GM10248 (cell line): ENCODE measurements around the gene CIC.

ENCODE experiments used
- CTCF ChIA-PET: fragments of 300-600 bp; sonication (Branson Sonifier 250); formaldehyde crosslinking; extraction: SDS; loops from one replicate; lab custom pipeline; 2021; ENCODE audit warnings: antibody characterized with exemption; lab: Yijun Ruan, JAX
- POLR2A ChIA-PET: fragments of 350-650 bp; sonication (Branson Sonifier 250); formaldehyde crosslinking; extraction: SDS; loops from one replicate; lab custom pipeline; 2020; ENCODE audit warnings: antibody characterized with exemption; lab: Yijun Ruan, JAX
- DNase-seq: peaks from one replicate; pipeline ENCODE4 v3.0.0; 2012; ENCODE audit errors: extremely low spot score
- CTCF ChIP-seq: IDR thresholded peaks from 2 replicates; pipeline ENCODE4 v1.5.1; 2012; ENCODE audit warnings: mild to moderate bottlenecking, low read depth; ENCODE audit errors: extremely low read depth, missing control alignments, control extremely low read depth

CIC gene

GRCh38 chr19:42233106-42233505 is 35.9 kb upstream of the CIC start:
- ChIA-PET POLR2A (interaction anchor here (0.6 kb wide), 1 partner anchor 1487 kb away, joined by 3 read pairs; no protein-coding TSS in a partner anchor), CTCF (interaction anchor here (0.9 to 2.7 kb wide), 4 partner anchors 11 to 101 kb away, joined by 3 to 14 read pairs (median 3); partner anchors contain the start of gene POU2F2)
- TF ChIP-seq CTCF = no peak
- no peak for DNase-seq

GRCh38 chr19:42233678-42234292 is 35.3 kb upstream of the CIC start:
- CTCF ChIA-PET = interaction anchor here (0.7 to 3.5 kb wide), 8 partner anchors 8 to 125 kb away, joined by 3 to 14 read pairs (median 4); partner anchors contain the start of genes POU2F2 and ZNF526
- TF ChIP-seq CTCF = no peak
- POLR2A ChIA-PET = interaction anchor here (0.6 to 1.5 kb wide), 3 partner anchors 9 to 1486 kb away, joined by 3 to 5 read pairs (median 4); no protein-coding TSS in a partner anchor
- DNase-seq = no peak

GRCh38 chr19:42234364-42234763 is 34.7 kb upstream of the CIC start:
- CTCF ChIA-PET = interaction anchor here (0.7 to 3.5 kb wide), 6 partner anchors 9 to 126 kb away, joined by 3 to 14 read pairs (median 8); partner anchors contain the start of gene ZNF526
- POLR2A ChIA-PET = interaction anchor here (0.9 to 1.5 kb wide), 2 partner anchors 9 to 18 kb away, joined by 4 to 5 read pairs; no protein-coding TSS in a partner anchor
- TF ChIP-seq CTCF = no peak
- DNase-seq = no peak

- POLR2A ChIA-PET = interaction anchor here (1.5 kb wide), 1 partner anchor 19 kb away, joined by 4 read pairs; no protein-coding TSS in a partner anchor
- CTCF ChIA-PET = interaction anchor here (0.9 to 3.5 kb wide), 5 partner anchors 9 to 127 kb away, joined by 3 to 14 read pairs (median 12); no protein-coding TSS in a partner anchor
- DNase-seq = no peak
- TF ChIP-seq CTCF = no peak
These were observed 33.9 kb upstream of the CIC start for GRCh38 chr19:42235181-42235580.

GRCh38 chr19:42239544-42240220 is 29.4 kb upstream of the CIC start:
- CTCF ChIA-PET = interaction anchor here (1.1 to 1.9 kb wide), 7 partner anchors 10 to 131 kb away, joined by 4 to 6 read pairs (median 4); partner anchors contain the start of gene POU2F2
- TF ChIP-seq CTCF = no peak
- POLR2A ChIA-PET = interaction anchor here (0.8 kb wide), 1 partner anchor 12 kb away, joined by 5 read pairs; no protein-coding TSS in a partner anchor
- no peak for DNase-seq

GRCh38 chr19:42241279-42241678 is 27.8 kb upstream of the CIC start:
- TF ChIP-seq CTCF = no peak
- CTCF ChIA-PET = interaction anchor here (0.9 to 8.8 kb wide), 6 partner anchors 11 to 132 kb away, joined by 3 to 87 read pairs (median 4); partner anchors contain the start of gene POU2F2
- no peak for DNase-seq

More at GRCh38 chr19:42241279-42241678, 27.8 kb upstream of the CIC start:
- POLR2A ChIA-PET = interaction anchor here (0.5 kb wide), 1 partner anchor 25 kb away, joined by 3 read pairs; no protein-coding TSS in a partner anchor
